Trophoblast cell (in vitro differentiated cells and primary cell): ENCODE results near the gene PYROXD2.

ENCODE experiments used
- DNase-seq, 2 donors: peaks; one replicate each; pipeline ENCODE4 v3.0.0-alpha.2; 2016
- H2AFZ ChIP-seq: 2 replicates; pipeline ENCODE4 v1.6.1; 2013; ENCODE audit warnings: low read length, moderate library complexity, mild to moderate bottlenecking; ENCODE audit not compliant: insufficient read depth, poor library complexity
- H2AK5ac ChIP-seq: 2 replicates; pipeline ENCODE4 v1.6.1; 2013; ENCODE audit warnings: mild to moderate bottlenecking, low read length
- H2BK120ac ChIP-seq: 2 replicates; pipeline ENCODE4 v1.6.1; 2013; ENCODE audit warnings: low read length, mild to moderate bottlenecking, moderate library complexity; ENCODE audit not compliant: insufficient read depth, poor library complexity
- H2BK12ac ChIP-seq: 2 replicates; pipeline ENCODE4 v1.6.1; 2013; ENCODE audit warnings: mild to moderate bottlenecking, low read length, moderate library complexity
- H2BK5ac ChIP-seq: 2 replicates; pipeline ENCODE4 v1.6.1; 2013; ENCODE audit warnings: low read length, low read depth, moderate library complexity, mild to moderate bottlenecking; ENCODE audit not compliant: poor library complexity
- H3K14ac ChIP-seq: 2 replicates; pipeline ENCODE4 v1.6.1; 2013; ENCODE audit warnings: mild to moderate bottlenecking, low read length
- H3K18ac ChIP-seq: 2 replicates; pipeline ENCODE4 v1.6.1; 2013; ENCODE audit warnings: mild to moderate bottlenecking, low read length
- H3K23ac ChIP-seq: 2 replicates; pipeline ENCODE4 v1.6.1; 2013; ENCODE audit warnings: low read length
- H3K27ac ChIP-seq: 2 replicates; pipeline ENCODE4 v1.5.1; 2013; ENCODE audit warnings: low read depth, mild to moderate bottlenecking, inconsistent platforms, low read length, moderate library complexity
- H3K27me3 ChIP-seq: 2 replicates; pipeline ENCODE4 v1.6.1; 2013; ENCODE audit warnings: inconsistent platforms, mild to moderate bottlenecking, low read length, moderate library complexity; ENCODE audit not compliant: insufficient read depth
- H3K36me3 ChIP-seq, 2 experiments: 1 replicate in 1 of 2; 2 replicates in 1 of 2; pipeline ENCODE4 v1.6.1; 2013; ENCODE audit warnings: low read length in 2 of 2, mild to moderate bottlenecking in 2 of 2, moderate library complexity in 1 of 2; ENCODE audit not compliant: insufficient read depth in 2 of 2, control insufficient read depth in 1 of 2
- H3K4ac ChIP-seq: 2 replicates; pipeline ENCODE4 v1.6.1; 2013; ENCODE audit warnings: low read depth, mild to moderate bottlenecking, low read length, moderate library complexity
- H3K4me1 ChIP-seq, 2 experiments: 1 replicate in 1 of 2; 2 replicates in 1 of 2; pipeline ENCODE4 v1.6.1; 2013; ENCODE audit warnings: low read length in 2 of 2, mild to moderate bottlenecking in 2 of 2, moderate library complexity in 1 of 2; ENCODE audit not compliant: insufficient read depth in 2 of 2, control insufficient read depth in 1 of 2
- H3K4me2 ChIP-seq: 2 replicates; pipeline ENCODE4 v1.6.1; 2013; ENCODE audit warnings: inconsistent platforms, mild to moderate bottlenecking, low read length, moderate library complexity
- H3K4me3 ChIP-seq: 2 replicates; pipeline ENCODE4 v1.5.1; 2013; ENCODE audit warnings: mild to moderate bottlenecking, low read depth, low read length, inconsistent platforms
- H3K79me1 ChIP-seq: one replicate; pipeline ENCODE4 v1.6.1; 2013; ENCODE audit warnings: low read length
- H3K79me2 ChIP-seq: 2 replicates; pipeline ENCODE4 v1.6.1; 2013; ENCODE audit warnings: low read length, mild to moderate bottlenecking; ENCODE audit not compliant: control insufficient read depth, insufficient read depth, poor library complexity
- H3K9ac ChIP-seq: 2 replicates; pipeline ENCODE4 v1.6.1; 2013; ENCODE audit warnings: mild to moderate bottlenecking, low read length
- H3K9me3 ChIP-seq: 2 replicates; pipeline ENCODE4 v1.6.1; 2013; ENCODE audit warnings: low read depth, mild to moderate bottlenecking, control low read depth, inconsistent platforms, low read length; ENCODE audit not compliant: insufficient read depth
- H4K12ac ChIP-seq: 2 replicates; pipeline ENCODE4 v1.6.1; 2013; ENCODE audit warnings: low read depth, mild to moderate bottlenecking, low read length, moderate library complexity
- H4K8ac ChIP-seq: 2 replicates; pipeline ENCODE4 v1.6.1; 2013; ENCODE audit warnings: low read depth, mild to moderate bottlenecking, low read length, moderate library complexity
- H4K91ac ChIP-seq: one replicate; pipeline ENCODE4 v1.6.1; 2013; ENCODE audit warnings: low read depth, mild to moderate bottlenecking, low read length, moderate library complexity
- WGBS: extraction: QIAGEN DNeasy Blood & Tissue Kit; methylation state at CpG from one replicate; pipeline ENCODE4 v1.1.7; 2013; ENCODE audit warnings: missing lambda C conversion rate; ENCODE audit not compliant: insufficient read length, insufficient coverage; ENCODE audit errors: extremely low coverage; 5-methylcytosine and 5-hydroxymethylcytosine counted together

Gene PYROXD2

DNA sequence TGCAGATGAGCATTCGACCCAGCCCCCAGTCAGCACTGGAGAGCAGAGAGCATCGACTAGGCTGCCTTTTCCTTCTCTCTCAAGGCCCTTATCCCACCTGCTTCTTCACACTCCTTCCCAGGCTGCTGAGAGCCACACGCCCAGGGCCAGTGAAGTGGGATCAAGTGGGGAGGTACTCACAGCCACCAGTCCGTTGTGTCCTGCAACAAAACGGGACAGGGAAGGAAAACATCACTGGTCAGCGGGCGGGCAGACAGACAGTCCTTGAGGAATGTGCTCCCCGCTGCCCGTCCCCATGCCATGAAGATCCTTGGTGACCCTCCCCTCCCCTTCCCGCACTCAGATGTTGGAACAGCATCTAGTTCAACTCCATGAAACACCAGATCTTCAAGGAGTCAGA is 4.2 kb downstream of the PYROXD2 start:
- no peak overlapping the region for H4K8ac ChIP-seq
- H2BK5ac ChIP-seq: no peak overlapping the region
- no peak overlapping the region for H3K14ac ChIP-seq
- H3K9me3 ChIP-seq: no peaks in the 10 kb centered on the region
- H2AFZ ChIP-seq: no peak overlapping the region
- peaks cover 11% of the 10 kb centered on the region for H3K79me1 ChIP-seq
- peaks cover 14 to 15% of the 10 kb centered on the region in 2 experiments for H3K4me1 ChIP-seq
- DNase-seq: no peak
- H4K91ac ChIP-seq: no peak overlapping the region
- H2AK5ac ChIP-seq: no peak overlapping the region
- H3K4me2 ChIP-seq: no peak overlapping the region
- no peak overlapping the region for H3K18ac ChIP-seq
- H3K23ac ChIP-seq: no peak overlapping the region
- H3K4me3 ChIP-seq: no peak overlapping the region
- H3K4ac ChIP-seq: no peak overlapping the region
- H3K36me3 ChIP-seq: no peaks in the 10 kb centered on the region
- no peak overlapping the region for H3K27ac ChIP-seq
- no peak overlapping the region for H4K12ac ChIP-seq
- peaks cover 2% of the 10 kb centered on the region for H3K79me2 ChIP-seq
- H2BK120ac ChIP-seq: no peak overlapping the region
- no peaks in the 10 kb centered on the region for H3K27me3 ChIP-seq
- no peak overlapping the region for H3K9ac ChIP-seq
- no CpG with 5 or more reads among the region's 10 CpGs for WGBS
- H2BK12ac ChIP-seq: no peak overlapping the region

DNA sequence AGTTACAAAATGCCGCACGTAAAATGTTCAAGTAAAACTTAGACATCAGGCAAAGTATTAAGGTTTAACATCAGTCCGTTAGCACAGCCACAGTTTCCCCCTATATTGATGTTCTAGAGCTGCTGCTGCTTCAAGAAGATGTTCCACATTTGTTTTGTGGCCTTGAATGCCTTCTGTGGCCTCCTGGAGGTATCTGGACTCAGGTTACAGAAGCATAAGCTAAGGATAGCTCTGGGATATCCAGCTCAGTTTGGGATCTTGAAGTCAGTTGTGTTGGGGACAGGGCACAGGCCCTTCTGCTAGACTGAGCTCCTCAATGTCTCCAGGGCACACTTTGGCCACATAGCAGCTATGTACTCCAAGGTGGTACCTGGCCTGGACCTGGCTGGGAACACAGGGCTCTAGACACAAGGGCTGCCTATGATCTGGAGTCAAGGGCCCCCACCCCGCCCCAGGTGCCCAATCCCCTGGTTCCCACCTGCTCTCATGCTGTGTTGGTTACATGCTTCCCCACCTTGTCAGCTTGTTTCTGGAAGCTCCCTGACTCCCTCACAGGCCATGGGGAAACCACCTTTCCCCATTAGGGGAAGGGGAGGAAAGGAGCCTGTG is 4.7 kb downstream of the PYROXD2 start:
- Histone ChIP-seq H2BK5ac (no peak overlapping the region), H2AFZ (no peak overlapping the region), H2BK120ac (no peak overlapping the region), H3K79me1 (peaks cover 8% of the 10 kb centered on the region), H3K4ac (no peak overlapping the region), H3K18ac (no peak overlapping the region), H3K4me3 (no peak overlapping the region), H3K4me1 (peaks cover 10 to 11% of the 10 kb centered on the region in 2 experiments), H3K36me3 (no peaks in the 10 kb centered on the region), H2AK5ac (no peak overlapping the region), H2BK12ac (no peak overlapping the region), H3K14ac (no peak overlapping the region), H3K27me3 (no peaks in the 10 kb centered on the region), H3K9ac (no peak overlapping the region), H3K27ac (no peak overlapping the region), H3K23ac (no peak overlapping the region), H3K4me2 (no peak overlapping the region), H4K91ac (no peak overlapping the region), H4K8ac (no peak overlapping the region), H4K12ac (no peak overlapping the region), H3K9me3 (no peaks in the 10 kb centered on the region), H3K79me2 (peaks cover 2% of the 10 kb centered on the region)
- no peak for DNase-seq
- no CpG with 5 or more reads among the region's 4 CpGs for WGBS

DNA sequence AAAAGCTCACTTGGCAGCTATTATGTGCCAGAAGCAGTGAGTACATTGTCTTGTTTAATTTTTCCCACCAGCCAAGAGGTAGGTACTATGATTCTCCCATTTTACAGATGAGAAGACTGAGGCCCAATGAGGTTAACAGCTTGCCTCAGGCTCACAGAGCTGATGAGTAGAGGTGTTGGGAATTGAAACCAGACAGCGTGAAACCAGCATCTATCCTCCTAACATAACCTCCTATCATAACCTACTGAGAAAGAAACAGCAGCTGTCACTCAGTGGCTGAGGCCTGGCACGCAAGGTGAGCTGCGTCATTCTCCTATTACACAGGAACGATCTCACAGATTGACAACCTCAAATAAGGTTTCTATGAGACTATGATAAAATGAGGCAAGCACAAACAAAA is 6.2 kb downstream of the PYROXD2 start:
- no peak overlapping the region for H4K91ac ChIP-seq
- no peak overlapping the region for H2BK5ac ChIP-seq
- no peak for DNase-seq
- H3K4me3 ChIP-seq: no peak overlapping the region
- H3K4me2 ChIP-seq: no peak overlapping the region
- no peaks in the 10 kb centered on the region for H3K79me2 ChIP-seq
- no peaks in the 10 kb centered on the region for H3K27me3 ChIP-seq
- H3K4ac ChIP-seq: no peak overlapping the region
- no CpG with 5 or more reads among the region's 4 CpGs for WGBS
- no peak overlapping the region for H2AFZ ChIP-seq
- H3K14ac ChIP-seq: no peak overlapping the region
- H3K36me3 ChIP-seq: no peaks in the 10 kb centered on the region
- no peak overlapping the region for H3K9ac ChIP-seq
- no peak overlapping the region for H2AK5ac ChIP-seq
- no peak overlapping the region for H4K8ac ChIP-seq
- no peak overlapping the region for H3K27ac ChIP-seq
- H3K9me3 ChIP-seq: no peaks in the 10 kb centered on the region
- H3K18ac ChIP-seq: no peak overlapping the region
- H2BK120ac ChIP-seq: no peak overlapping the region
- no peak overlapping the region for H3K23ac ChIP-seq
- no peak overlapping the region for H2BK12ac ChIP-seq
- no peaks in the 10 kb centered on the region for H3K4me1 ChIP-seq
- H3K79me1 ChIP-seq: no peaks in the 10 kb centered on the region
- H4K12ac ChIP-seq: no peak overlapping the region

DNA sequence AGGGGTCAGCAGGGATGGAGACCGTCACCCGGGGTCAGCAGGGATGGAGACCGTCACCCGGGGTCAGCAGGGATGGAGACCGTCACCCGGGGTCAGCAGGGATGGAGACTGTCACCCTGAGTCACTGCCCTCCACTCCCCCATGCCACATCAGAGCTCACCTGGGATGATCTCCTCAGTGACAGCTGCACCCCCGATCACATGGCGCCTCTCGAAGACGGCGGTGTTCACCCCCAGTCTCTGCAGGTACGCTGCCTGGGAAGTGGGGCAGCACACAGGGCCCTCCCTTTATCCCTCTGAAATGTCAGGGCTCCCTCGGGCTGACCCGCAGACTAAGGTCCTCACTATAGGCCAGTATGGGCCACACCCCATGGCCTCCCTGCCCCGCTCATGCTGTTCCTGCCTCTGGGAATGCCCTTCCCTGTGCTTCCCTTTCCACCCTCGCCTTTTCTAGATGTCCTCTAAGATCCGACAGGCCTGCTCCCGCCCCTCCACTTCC is 7.2 kb downstream of the PYROXD2 start:
- no CpG with 5 or more reads among the region's 18 CpGs for WGBS

More for the DNA sequence above, 7.2 kb downstream of the PYROXD2 start:
- H4K91ac ChIP-seq: no peak overlapping the region
- H3K4me2 ChIP-seq: no peak overlapping the region
- no peaks in the 10 kb centered on the region for H3K79me2 ChIP-seq
- no peaks in the 10 kb centered on the region for H3K4me1 ChIP-seq
- H3K36me3 ChIP-seq: no peaks in the 10 kb centered on the region
- no peak for DNase-seq
- H2AFZ ChIP-seq: no peak overlapping the region
- H2BK120ac ChIP-seq: no peak overlapping the region
- no peak overlapping the region for H3K27ac ChIP-seq
- H2AK5ac ChIP-seq: no peak overlapping the region
- no peak overlapping the region for H3K14ac ChIP-seq
- H4K8ac ChIP-seq: no peak overlapping the region
- H3K79me1 ChIP-seq: no peaks in the 10 kb centered on the region
- no peak overlapping the region for H3K18ac ChIP-seq
- no peak overlapping the region for H3K4ac ChIP-seq
- H3K27me3 ChIP-seq: no peaks in the 10 kb centered on the region
- no peak overlapping the region for H4K12ac ChIP-seq
- H3K9me3 ChIP-seq: no peaks in the 10 kb centered on the region
- H3K4me3 ChIP-seq: no peak overlapping the region
- no peak overlapping the region for H3K23ac ChIP-seq
- no peak overlapping the region for H2BK5ac ChIP-seq
- no peak overlapping the region for H2BK12ac ChIP-seq
- H3K9ac ChIP-seq: no peak overlapping the region
